ENCODE measurements around the gene BAZ2B.

GRCh38 chr2:159411460-159411859 is 204.9 kb downstream of the BAZ2B start:
- TF ChIP-seq, protein P1, sequence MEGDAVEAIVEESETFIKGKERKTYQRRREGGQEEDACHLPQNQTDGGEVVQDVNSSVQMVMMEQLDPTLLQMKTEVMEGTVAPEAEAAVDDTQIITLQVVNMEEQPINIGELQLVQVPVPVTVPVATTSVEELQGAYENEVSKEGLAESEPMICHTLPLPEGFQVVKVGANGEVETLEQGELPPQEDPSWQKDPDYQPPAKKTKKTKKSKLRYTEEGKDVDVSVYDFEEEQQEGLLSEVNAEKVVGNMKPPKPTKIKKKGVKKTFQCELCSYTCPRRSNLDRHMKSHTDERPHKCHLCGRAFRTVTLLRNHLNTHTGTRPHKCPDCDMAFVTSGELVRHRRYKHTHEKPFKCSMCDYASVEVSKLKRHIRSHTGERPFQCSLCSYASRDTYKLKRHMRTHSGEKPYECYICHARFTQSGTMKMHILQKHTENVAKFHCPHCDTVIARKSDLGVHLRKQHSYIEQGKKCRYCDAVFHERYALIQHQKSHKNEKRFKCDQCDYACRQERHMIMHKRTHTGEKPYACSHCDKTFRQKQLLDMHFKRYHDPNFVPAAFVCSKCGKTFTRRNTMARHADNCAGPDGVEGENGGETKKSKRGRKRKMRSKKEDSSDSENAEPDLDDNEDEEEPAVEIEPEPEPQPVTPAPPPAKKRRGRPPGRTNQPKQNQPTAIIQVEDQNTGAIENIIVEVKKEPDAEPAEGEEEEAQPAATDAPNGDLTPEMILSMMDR (IDR thresholded peaks at IDR 0.05), result no peak
- TF ChIP-seq, protein P2, sequence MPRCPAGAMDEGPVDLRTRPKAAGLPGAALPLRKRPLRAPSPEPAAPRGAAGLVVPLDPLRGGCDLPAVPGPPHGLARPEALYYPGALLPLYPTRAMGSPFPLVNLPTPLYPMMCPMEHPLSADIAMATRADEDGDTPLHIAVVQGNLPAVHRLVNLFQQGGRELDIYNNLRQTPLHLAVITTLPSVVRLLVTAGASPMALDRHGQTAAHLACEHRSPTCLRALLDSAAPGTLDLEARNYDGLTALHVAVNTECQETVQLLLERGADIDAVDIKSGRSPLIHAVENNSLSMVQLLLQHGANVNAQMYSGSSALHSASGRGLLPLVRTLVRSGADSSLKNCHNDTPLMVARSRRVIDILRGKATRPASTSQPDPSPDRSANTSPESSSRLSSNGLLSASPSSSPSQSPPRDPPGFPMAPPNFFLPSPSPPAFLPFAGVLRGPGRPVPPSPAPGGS (IDR thresholded peaks at IDR 0.05), result no peak
- TF ChIP-seq RARB (CRISPR knock-in tag; IDR thresholded peaks at IDR 0.05), result no peak
- no peak for TF ChIP-seq JUN (IDR thresholded peaks at IDR 0.05)
- no peak for TF ChIP-seq MYC (IDR thresholded peaks at IDR 0.05; ENCODE audit: borderline replicate concordance, low read length)
- TF ChIP-seq, protein P3, sequence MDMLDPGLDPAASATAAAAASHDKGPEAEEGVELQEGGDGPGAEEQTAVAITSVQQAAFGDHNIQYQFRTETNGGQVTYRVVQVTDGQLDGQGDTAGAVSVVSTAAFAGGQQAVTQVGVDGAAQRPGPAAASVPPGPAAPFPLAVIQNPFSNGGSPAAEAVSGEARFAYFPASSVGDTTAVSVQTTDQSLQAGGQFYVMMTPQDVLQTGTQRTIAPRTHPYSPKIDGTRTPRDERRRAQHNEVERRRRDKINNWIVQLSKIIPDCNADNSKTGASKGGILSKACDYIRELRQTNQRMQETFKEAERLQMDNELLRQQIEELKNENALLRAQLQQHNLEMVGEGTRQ (IDR thresholded peaks at IDR 0.05), result no peak
- no peak for TF ChIP-seq POLR2A (IDR thresholded peaks at IDR 0.05; ENCODE audit: low read length)
- no peak for TF ChIP-seq RAD21 (conservative IDR thresholded peaks at IDR 0.05 in 1 of 2, IDR thresholded peaks at IDR 0.05 in 1 of 2)
- no peak for TF ChIP-seq ESRRA (IDR thresholded peaks at IDR 0.05; ENCODE audit: borderline replicate concordance, low read length)
- TF ChIP-seq EP300 (IDR thresholded peaks at IDR 0.05), result no peak
- TF ChIP-seq ZNF302 (CRISPR knock-in tag; IDR thresholded peaks at IDR 0.05), result no peak
- TF ChIP-seq, protein P4, sequence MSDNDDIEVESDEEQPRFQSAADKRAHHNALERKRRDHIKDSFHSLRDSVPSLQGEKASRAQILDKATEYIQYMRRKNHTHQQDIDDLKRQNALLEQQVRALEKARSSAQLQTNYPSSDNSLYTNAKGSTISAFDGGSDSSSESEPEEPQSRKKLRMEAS (IDR thresholded peaks at IDR 0.05), result no peak

All from A549 (cell line).